GM19328 (cell line): ENCODE data around the gene PTPN20.

ENCODE experiments used
- ATAC-seq: cut with Tn5 transposase; IDR thresholded peaks from one replicate; pipeline ENCODE4 v1.9.1; 2021; ENCODE audit warnings: mild to moderate bottlenecking, moderate library complexity; ENCODE audit not compliant: unreplicated experiment

The PTPN20 gene

DNA sequence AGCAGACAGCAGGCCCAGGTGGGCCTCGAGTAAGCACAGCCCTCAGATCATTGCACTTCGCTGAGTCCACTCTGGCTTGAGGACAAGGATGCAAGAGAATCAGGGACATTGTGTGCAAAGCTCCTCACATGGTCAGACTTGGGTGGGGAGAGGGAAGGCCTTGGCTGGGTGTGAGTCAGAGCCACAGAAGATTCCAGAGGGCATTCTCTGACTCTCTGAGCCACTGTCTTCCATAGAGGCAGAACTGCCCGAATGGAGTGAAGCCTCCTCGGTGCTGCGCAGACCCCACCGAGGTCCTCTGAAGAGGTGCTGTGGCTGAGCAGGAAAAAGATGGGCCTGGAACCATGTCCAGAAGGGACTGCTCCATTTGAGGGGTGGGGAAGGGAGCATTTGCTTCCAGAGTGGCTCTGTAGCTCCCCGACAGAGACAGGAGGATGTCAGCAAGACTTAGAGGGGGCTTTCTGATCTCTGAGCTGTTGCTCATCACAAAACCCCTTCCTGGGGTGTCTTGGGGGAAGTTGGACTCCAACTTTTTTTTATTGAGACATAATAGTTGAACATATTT, 120.8 kb downstream of the PTPN20 start:
- ATAC-seq = no peak

DNA sequence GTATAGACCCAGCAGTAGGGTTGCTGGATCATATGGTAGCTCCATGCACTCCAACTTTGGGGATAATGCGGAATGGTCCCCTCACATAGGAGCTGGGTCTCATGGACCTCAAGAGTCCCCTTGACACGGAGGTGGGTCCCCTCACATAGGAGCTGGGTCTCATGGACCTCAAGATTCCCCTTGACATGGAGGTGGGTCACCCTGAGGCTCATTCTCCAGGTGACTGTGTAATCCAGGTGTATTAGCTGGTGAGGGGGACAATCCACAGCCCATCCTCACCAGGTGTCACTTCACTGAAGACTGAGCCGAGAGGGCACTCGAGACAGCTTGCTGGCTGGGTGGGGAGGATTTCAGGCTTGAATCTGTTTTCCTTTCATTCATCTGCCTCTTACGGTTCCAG, 121.9 kb downstream of the PTPN20 start:
- ATAC-seq = no peak

DNA sequence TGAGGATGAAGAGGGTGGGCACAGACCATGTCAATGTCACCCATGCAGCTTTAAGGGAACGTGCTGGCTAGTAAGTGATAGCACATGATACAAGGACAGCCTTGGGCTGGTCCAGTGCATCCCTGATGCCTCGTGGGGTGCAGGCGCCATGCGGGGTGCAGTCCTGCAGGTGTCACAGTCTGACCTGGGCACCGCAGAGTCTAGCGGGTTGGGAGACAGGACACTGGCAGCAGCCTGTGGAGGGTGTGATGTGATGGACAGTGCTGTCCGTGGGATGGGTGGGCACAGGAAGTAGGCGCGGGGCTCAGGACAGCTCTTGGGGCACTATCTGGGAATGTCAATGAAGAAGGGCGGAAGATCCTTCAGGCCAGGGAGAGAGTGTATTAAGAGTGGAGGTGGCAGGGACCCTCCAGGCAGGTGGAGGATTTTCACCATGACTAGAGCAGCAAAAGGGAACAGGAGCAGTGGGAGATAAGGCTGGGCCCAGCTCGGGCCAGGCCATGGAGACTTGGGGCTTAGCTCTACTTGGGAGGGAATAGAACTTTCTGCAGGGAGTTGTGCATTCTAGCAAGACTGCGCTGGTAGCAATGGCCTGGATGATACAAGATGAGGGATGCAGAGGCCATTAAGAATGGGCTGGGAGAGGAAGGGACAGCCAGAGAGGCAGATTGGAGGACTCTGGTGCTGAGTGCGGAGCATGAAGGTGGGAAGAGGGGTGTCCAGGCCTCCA, 122.5 kb downstream of the PTPN20 start:
- no peak for ATAC-seq

DNA sequence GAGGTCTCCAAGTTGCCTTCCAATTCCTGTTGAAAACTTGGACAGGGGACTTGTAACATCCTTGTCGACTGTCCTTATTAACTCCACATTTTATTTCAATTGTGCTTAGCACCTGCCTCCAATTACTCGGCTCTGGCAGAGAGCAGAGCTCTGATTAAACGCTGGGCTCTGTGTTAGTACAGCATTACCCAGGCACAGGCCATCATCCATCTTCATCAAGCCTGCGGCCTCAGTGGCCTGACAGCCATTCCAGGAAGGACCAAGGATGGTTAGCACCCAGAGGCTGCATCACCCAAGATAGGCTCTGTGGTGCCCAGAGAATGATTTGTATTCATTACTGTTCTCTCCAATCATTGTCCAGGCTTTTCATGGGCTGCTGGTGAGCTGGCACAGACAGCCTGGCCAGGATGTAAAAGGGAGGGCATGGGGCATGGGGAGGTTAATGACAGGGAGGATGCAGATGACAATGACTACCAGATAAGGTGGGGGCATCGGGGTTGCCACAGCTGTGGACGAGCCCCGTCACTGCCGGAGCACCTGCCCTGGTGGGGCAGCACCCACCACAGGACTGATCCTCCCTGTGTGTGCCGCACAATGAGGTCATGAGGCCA, 123.3 kb downstream of the PTPN20 start:
- no peak for ATAC-seq

DNA sequence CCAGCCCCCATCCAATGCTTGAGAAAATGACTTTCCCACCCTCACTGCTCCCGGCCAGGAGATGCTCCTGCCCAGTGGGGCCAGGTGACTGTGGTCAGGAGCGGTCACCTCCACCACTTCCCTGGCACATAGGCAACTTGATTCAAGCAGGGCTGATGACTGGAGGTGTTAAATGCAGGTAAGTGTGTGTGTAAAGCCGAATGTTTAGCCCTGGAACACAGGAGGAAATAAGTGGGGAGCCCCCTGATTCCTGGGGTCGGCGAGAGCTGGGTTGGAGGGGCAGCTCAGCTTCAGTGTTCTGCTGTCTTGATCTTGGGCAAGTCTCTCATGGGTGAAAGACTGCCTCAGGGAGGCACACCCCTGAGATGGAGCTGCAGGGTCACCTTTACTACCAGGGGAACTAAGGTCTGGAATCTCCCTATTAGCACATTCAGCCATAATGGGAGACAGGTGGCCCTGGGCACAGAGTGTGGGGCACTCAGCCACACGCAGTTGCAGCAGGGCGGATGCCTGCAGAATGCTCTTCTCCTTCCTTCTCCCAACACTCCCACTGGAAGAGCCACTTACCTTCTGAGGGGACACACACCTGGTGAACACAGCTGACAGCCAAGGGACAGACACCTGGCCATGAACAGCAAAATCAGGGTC, 124.1 kb downstream of the PTPN20 start:
- ATAC-seq = no peak

DNA sequence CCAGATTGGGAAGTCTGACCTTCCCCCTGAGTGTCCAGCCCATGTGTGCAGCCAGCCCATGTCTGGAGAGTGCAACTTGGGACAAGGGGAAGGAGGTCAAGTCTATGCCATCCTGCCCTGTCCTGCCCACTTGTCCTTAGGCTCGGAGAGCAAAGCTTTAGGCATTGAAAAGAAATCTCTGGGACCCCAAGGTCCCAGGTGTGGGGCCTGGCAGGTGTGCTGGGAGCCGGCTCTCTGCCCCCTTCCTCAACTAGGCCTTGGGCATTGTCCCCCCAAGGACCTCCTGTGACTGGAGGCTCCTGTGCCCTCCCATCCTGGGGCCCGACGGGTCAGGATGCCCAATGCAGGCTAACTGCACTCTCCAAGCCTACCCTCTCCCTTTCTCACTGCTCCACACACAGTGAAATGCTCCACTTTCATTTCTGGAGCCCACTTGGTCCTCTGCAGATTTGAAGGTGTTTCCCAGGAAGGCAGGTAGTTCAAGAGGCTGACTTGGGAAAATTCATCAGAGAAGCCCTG, 124.7 kb downstream of the PTPN20 start:
- no peak for ATAC-seq

DNA sequence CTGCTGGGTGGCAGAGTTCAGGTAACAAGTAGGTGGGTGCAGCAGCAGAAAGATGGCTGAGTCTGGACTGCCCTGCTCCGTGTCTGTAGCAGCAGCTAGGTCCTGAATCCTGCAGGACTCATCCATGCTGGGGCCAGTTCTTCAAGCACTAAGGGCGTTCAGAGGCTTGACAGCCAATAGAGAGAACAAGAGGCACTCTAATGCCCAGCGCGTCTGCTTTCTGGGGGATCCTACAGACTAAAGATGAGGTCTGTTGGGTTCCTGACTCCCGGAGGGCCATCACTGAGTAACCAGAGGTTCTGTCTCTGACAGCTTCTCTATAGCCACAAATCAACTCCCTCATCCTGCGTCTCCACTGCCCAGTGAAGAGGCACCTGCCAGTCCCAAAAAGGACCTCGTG, 125.5 kb downstream of the PTPN20 start:
- no peak for ATAC-seq

DNA sequence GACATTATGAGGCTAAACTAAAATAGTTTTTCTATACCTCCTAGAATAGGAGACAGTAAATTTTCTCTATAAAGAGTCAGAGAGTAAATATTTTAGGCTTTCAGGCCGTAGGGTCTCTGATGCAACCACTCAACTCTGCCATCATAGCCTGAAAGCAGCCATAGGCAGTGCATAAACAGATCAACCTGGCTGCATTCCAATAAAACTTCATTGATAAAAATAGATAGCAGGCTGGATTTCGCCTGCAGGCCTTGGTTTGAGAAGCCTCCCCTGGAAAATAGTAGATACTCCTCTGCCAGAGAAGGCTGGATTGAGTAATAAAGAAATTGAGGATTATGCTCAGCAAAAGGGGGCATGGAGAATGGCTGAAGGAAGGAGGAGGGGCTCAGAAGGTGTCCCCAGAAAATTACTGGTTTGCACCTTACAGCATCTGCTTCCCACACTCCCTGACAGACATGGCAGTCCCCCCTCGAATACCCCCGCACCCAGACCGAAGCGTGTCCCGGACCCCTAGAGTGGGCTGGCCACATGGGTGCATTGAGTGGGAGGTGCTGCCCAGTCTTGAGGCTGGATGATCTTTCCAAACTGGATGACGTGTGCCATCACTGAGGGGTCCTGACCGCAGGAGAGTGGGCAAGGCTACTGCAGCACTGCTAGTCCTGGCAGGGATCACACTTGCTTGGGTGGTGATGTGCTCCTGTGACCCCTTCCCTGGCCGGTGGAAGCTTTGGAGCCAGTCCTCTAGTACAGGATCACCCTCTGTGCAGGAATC, 126.6 kb downstream of the PTPN20 start:
- no peak for ATAC-seq

DNA sequence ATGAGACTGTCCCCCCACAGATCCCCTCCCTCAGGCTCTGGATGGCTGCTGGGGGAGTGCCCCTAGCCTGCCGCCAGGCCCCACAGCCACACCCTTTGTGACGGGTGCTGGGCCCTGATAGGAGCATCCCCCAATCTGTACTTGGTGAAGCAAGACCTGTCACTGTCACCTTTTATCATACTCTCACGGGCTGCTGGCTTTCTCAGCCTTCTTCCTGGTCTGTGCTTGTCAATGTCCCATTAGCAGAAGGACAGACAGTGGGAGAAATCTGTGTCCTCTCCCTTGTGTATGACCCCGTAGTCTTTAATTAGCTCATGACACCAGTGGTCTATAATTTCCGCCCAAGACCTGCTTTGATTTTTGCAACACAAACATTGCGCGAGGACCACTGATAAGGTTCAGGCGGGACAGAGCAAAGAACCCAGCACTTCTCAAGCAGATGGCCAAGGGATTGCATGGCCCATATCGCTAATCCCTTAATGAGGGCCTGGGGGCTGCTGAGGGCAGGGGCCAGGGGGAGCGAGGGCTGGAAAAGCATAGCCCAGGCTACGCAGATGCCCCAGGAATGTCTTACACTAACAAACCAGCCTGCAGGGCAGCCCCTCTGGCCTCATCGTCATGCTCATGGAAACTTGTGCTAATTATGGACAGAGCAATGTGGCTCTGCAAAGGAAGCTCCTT, 127.8 kb downstream of the PTPN20 start:
- no peak for ATAC-seq

DNA sequence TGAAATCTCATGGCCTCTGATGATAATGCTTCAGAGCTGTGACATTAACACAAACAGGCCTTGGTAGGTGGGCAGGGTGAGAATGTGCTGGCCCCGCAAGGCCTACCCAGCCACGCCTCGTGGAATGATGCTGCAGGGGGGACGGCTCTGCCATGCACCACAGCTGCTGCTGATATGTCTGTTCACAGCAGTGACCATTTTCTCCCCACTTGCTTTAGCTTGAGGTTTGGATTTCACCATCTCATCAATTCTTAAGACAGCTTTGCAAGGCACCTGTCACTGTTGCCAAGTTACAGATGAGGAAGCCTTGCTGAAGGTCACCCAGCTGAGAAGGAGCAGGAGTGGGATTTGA, 128.3 kb downstream of the PTPN20 start:
- no peak for ATAC-seq

DNA sequence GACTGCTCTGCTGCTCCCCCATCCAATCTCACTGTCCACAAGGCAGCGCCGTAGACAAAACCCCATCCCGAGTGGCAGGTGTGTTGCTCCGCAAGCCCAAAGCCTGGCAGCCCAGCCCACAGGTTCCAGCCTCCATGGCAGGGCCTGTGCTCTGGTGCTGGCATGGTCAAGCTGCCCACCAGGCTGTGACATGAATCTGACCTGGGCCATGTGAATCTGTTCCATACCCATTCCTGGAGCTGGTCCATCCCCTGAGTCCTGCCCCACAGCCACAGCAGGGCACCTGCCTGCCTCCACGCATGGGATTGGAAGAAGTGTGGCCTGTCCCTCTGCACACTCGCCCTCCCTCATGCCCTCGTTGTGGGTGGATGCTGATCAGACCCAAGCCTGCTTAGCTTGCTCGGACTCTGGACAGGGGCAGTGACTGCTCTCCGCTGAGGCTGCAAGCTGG, 128.8 kb downstream of the PTPN20 start:
- ATAC-seq = no peak

DNA sequence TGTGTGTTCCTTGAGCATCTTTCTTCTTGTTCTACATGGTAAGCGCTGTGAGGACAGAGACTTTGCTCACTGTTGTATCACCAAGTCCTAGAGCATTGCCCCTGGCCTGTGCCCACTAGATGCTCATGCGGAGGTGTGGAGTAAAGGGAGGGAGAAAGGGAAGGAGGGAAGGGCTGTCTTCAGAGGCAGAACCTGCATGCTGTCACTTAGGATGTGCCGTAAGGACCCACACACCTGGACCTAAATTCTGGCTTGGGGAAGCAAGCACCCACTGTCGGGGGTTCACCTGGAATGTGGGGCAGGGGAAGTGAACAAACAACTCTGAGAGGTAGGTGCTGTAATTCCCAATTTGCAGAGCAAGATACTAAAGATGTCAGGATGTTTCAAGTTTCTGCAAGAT, 129.5 kb downstream of the PTPN20 start:
- no peak for ATAC-seq

DNA sequence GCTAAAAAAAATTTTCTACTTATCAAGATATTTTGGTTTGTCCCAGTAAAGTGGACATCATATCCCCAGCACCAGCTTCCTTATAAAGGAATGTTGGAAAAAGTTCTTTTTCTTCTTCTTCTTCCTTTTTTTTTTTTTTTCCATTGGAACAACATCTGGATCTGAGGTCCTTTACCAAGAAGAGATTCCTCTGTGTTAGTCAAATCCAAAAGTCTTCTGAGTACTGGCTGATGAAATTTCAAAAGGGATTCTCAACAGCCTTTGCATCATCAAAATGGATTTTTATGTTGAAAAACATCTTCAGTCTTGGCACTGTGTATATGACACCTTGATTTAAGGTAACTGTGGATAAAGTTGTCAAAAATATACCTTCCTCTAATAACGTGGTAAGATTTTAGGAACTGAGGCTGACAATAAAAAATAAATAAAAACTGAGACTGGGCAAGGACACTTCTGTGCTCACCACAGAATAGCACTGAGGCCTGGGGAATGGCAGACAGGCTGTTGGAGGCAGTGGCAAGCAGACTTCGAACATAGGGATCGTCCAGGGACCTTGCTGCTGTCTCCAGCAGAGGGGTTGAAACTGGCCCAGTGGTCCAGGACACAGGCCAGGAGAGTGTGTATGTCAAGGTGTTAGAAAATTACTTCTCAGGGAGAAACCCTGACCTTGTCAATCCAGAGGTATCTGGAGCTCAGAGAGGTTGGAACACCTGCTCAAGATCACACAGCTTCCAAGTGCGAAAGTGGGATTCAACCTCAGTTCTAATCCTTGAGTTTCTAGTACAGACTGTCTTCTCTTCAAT, 130.4 kb downstream of the PTPN20 start:
- ATAC-seq = no peak

DNA sequence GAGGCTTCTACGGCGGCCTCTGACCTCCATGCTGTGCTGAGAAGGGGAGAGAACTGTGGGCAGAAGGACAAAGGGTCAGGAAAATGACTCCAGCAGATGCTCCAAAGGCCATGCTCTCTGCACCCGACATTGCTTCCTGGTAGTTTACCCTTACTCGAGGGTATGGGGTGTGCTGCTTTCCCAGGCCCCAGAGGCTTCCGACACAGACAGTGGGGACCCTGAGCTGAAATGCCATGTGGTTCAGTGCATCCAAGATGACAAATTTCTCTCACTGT, 130.9 kb downstream of the PTPN20 start:
- ATAC-seq = no peak

DNA sequence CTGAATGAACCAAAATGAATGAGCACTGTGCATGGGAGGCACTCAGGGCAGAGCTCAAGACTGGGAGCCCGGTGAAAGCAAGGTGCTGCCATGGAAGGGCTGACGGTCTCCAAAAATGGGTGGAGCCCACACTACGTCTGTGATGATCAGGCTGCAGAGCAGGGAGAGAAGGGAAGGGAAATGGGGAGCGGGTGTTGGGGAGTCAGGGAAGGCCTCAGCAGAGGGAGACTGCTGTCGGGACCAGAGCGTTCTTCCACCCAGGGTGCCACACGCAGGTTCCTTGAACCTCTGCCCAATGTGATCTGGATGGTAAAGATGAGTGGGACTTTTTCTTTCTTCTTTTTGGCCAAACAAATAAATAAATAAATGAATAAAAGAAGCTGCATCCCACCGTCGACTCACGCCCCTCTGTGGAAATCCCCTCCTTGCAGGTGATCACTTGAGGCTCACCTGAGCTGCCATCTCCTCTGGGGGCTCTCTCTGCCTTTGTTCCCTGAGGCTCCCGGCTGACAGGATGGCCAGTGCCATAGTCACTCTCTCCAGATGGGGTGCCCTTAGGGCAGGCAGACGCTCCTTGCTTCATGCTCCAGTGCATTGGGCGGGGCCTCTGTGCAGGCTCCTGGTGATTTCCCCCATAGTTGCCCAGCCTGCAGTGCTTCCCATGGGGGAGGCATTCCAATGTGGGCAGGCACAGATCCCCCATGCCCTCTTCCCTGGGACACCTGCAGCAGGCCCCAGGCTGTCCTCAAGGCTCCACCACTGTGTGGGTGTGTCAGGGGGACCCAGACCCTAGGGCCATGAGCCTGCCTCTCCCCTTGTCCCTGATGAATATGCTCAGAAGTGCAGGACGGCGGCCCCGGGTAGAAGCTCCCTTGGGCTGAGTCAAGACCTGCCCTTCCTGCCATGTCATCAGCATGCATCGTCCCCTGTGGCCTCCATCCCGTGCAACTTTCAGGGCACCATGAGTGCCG, 131.8 kb downstream of the PTPN20 start:
- ATAC-seq = no peak

DNA sequence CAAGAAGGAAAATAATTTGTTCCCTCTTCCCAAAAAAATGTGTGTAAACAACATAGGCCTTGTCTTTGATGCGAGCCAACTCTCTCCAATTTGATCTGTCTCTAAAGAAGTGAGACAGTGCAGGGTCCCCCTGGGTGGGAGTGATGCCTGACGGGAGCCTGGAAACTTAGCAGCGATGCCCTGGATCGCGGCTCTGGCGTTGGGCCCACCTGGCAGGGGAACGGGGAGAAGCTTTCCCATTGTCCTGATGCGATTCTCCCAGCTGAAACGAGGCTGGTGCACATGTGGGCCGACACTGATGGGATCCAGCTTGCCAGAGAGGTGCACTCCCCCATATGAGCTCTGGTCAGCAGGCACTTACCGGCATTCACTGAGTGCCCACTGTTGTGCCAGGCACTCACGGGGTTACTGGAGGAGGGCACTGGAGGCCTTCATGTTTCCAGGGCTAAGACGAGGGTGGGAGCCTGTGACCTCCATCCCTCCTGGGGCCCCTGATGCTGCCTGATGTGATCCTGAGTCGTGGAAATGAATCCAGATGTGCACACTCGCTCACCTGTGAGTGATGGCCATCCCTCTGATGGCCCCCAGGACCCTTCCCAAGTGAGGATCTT, 132.8 kb downstream of the PTPN20 start:
- no peak for ATAC-seq

DNA sequence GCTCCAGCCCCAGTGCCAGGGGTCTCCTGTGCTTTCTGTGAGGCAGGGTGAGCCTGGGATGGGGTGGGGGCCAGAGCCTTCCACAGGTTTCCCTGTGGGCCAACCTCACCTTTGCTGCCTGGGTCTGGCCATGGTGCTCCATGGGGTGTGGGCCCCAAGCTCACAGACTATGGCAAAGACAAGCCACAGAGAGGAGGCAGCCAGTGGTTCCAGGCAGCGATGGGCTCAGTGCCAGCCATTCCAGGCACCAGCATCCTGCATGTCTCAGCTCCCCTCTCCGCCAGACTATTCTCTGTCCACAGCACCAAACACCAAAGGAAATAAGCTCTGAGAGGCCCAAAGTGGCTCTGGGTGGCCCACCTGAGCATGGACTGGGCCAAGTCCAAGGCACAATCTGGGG, 133.5 kb downstream of the PTPN20 start:
- no peak for ATAC-seq

DNA sequence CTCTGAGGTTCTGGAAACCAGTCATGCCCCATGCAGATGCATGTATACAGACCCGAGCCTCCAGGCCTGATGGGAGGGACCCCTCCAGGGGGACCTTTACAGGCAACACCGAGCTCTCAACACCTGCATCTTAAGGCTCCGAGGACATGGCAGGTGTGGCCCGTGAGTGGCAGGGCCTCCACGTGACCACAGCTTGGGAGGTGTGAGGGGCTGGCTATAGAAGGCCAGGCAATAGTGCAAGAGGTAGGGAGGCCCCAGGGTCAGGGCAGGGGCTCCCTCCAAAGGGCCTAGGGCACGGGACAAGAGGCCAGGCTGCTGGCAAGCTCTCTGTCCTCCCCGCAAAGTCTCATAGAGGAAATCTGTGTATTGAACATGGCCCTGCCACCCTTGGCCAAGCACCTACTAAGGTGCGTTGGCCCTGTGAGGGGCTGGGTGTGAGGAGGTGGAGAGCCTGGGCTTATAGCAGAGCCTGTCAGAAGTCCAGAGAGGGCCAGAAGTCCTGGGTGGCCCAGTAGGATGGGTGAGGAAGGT, 134.2 kb downstream of the PTPN20 start:
- no peak for ATAC-seq
